ENCODE results near the gene EID1.

DNA sequence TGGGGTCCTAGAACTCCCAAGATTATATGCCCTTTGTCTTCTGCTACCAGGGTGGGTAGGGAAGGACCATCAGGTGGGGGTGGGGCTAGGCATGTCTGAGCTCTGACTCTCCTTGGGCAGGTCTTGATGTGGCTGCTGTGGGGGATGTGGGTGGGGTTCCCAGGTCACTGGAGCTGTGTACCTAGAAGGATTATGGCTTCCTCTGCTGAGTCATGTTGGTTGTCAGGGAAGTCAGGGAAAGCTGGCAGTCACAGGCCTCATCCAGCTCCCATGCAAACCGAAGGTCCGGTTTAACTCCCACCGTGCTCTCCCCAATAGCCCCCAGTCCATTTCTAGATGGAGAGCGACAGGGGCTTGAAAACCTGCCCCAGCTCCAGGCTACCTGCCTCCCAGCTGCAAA is 35.2 kb downstream of the EID1 start:
- TF ChIP-seq, protein P1, sequence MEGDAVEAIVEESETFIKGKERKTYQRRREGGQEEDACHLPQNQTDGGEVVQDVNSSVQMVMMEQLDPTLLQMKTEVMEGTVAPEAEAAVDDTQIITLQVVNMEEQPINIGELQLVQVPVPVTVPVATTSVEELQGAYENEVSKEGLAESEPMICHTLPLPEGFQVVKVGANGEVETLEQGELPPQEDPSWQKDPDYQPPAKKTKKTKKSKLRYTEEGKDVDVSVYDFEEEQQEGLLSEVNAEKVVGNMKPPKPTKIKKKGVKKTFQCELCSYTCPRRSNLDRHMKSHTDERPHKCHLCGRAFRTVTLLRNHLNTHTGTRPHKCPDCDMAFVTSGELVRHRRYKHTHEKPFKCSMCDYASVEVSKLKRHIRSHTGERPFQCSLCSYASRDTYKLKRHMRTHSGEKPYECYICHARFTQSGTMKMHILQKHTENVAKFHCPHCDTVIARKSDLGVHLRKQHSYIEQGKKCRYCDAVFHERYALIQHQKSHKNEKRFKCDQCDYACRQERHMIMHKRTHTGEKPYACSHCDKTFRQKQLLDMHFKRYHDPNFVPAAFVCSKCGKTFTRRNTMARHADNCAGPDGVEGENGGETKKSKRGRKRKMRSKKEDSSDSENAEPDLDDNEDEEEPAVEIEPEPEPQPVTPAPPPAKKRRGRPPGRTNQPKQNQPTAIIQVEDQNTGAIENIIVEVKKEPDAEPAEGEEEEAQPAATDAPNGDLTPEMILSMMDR (IDR thresholded peaks at IDR 0.05): no peak
- TF ChIP-seq POLR2AphosphoS5 (IDR thresholded peaks at IDR 0.05) (no peak), POLR2A (IDR thresholded peaks at IDR 0.05) (no peak)

Measured in gastroesophageal sphincter (tissue), 3 donors.